ENCODE data around the gene CYP4F22.

CYP4F22 gene

GRCh38 chr19:15562861-15563260 lies 54.5 kb downstream of the CYP4F22 start:
- H3K4me3 ChIP-seq (ENCODE audit: low read length), result no peak overlapping the region
- no peak for TF ChIP-seq CTCF (conservative IDR thresholded peaks at IDR 0.05; ENCODE audit: low read depth, low read length)
- DNase-seq (ENCODE audit: low read depth), result no peak

GRCh38 chr19:15563325-15563794 lies 55.0 kb downstream of the CYP4F22 start:
- DNase-seq (ENCODE audit: low read depth), result no peak
- TF ChIP-seq CTCF (conservative IDR thresholded peaks at IDR 0.05; ENCODE audit: low read depth, low read length), result no peak

GRCh38 chr19:15563931-15564330 lies 55.6 kb downstream of the CYP4F22 start:
- H3K4me3 ChIP-seq (ENCODE audit: low read length), result no peak overlapping the region
- TF ChIP-seq CTCF (conservative IDR thresholded peaks at IDR 0.05; ENCODE audit: low read depth, low read length), result no peak
- DNase-seq (ENCODE audit: low read depth), result no peak

More at GRCh38 chr19:15563325-15563794, 55.0 kb downstream of the CYP4F22 start:
- no peak overlapping the region for H3K4me3 ChIP-seq (ENCODE audit: low read length)

- DNase-seq (ENCODE audit: low read depth), result no peak
- no peak overlapping the region for H3K4me3 ChIP-seq (ENCODE audit: low read length)
- TF ChIP-seq CTCF (conservative IDR thresholded peaks at IDR 0.05; ENCODE audit: low read depth, low read length), result no peak
Measured at GRCh38 chr19:15564534-15565168, 56.3 kb downstream of the CYP4F22 start.

- DNase-seq (ENCODE audit: low read depth), result no peak
- H3K4me3 ChIP-seq (ENCODE audit: low read length), result no peak overlapping the region
- TF ChIP-seq CTCF (conservative IDR thresholded peaks at IDR 0.05; ENCODE audit: low read depth, low read length), result no peak
Measured at GRCh38 chr19:15570420-15570819, 62.1 kb downstream of the CYP4F22 start.

GRCh38 chr19:15575406-15575805 lies 67.1 kb downstream of the CYP4F22 start:
- TF ChIP-seq CTCF (conservative IDR thresholded peaks at IDR 0.05; ENCODE audit: low read depth, low read length), result no peak
- no peak overlapping the region for H3K4me3 ChIP-seq (ENCODE audit: low read length)
- no peak for DNase-seq (ENCODE audit: low read depth)

- no peak for DNase-seq (ENCODE audit: low read depth)
- no peak overlapping the region for H3K4me3 ChIP-seq (ENCODE audit: low read length)
- no peak for TF ChIP-seq CTCF (conservative IDR thresholded peaks at IDR 0.05; ENCODE audit: low read depth, low read length)
Measured at GRCh38 chr19:15576526-15577156, 68.3 kb downstream of the CYP4F22 start.
